Sigmoid colon (tissue), 4 donors: ENCODE results near the gene NRXN2.

ENCODE experiments used
- CTCF ChIP-seq, 4 experiments: fragments of 450-650 bp in 3 of 4; fragments of 200-600 bp in 1 of 4; IDR thresholded peaks; one replicate each; pipeline ENCODE4 v1.5.1; 2016 to 2019; ENCODE audit warnings: antibody characterized with exemption in 4 of 4, mild to moderate bottlenecking in 3 of 4, moderate library complexity in 2 of 4
- EP300 ChIP-seq, 4 donors: sonication (generic); formaldehyde crosslinking; IDR thresholded peaks; one replicate each; pipeline ENCODE4 v1.6.1; 2017; ENCODE audit warnings: antibody characterized with exemption in 4 of 4
- POLR2A ChIP-seq, 2 donors: fragments of 450-650 bp; IDR thresholded peaks; one replicate each; pipeline ENCODE4 v1.6.1; 2016; ENCODE audit warnings: antibody characterized with exemption in 2 of 2, mild to moderate bottlenecking in 2 of 2, moderate library complexity in 2 of 2
- POLR2AphosphoS5 ChIP-seq, 4 donors: sonication (generic); formaldehyde crosslinking; IDR thresholded peaks; one replicate each; pipeline ENCODE4 v1.6.1; 2017; ENCODE audit warnings: antibody characterized with exemption in 4 of 4

- TF ChIP-seq CTCF (IDR thresholded peaks at IDR 0.05), result no peak
- no peak for TF ChIP-seq POLR2A (IDR thresholded peaks at IDR 0.05)
- no peak for TF ChIP-seq EP300 (IDR thresholded peaks at IDR 0.05)
- TF ChIP-seq POLR2AphosphoS5 (IDR thresholded peaks at IDR 0.05), result no peak
Observed at GRCh38 chr11:64726211-64726641, 3.2 kb upstream of the NRXN2 start.
